Activated CD8-positive, alpha-beta memory T cell treated with anti-CD3 and anti-CD28 coated beads, Interleukin-2, amount 50 U/mL, for 1 hour (primary cell): ENCODE measurements around the gene CBX4.
A peak's percentile ranks its signal among the peaks of the same experiment; 100 is the strongest.

Experiments used
- DNase-seq: peaks from one replicate; pipeline ENCODE4 v3.0.0-alpha.2; 2020; ENCODE audit errors: extremely low read depth

Gene CBX4

DNA sequence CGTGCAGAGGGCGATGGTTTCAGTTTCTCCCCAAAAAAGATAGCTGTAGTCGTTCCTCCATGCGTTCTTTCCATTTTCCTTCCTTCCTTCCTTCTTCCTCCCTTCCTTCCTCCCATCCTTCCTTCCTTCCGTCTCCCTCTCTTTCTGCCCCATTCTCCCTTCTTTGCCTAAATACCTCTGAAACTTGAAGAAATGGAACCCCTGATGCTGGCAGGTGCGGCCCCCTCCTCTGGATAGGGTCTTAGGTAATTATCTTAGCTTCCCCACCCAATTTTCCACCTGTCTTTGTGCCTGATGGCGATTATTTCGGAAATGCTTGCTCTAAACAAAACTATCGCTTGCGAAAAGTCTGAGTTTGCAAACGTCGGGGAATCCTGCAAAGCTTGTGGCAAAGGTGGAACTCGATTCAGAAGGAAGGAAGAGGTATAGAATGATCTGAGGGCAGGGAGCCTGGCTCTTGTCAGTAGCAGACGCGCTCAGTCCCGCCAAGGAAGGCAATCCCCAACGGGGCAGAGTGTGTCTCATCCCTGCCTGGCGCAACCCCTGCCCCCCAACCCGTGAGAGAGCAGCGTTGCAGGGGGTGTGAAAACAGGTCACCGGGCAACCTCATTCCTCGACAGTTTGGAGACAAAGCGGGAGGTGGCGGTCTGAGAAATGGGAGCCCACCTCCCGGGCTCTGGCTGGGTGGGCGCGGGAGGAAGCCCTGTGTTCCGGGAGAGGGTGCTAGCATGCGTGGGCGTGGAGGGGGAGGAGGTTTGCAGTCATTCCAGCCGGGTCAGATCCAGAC lies 39.5 kb downstream of the CBX4 start:
- DNase-seq = no peak

DNA sequence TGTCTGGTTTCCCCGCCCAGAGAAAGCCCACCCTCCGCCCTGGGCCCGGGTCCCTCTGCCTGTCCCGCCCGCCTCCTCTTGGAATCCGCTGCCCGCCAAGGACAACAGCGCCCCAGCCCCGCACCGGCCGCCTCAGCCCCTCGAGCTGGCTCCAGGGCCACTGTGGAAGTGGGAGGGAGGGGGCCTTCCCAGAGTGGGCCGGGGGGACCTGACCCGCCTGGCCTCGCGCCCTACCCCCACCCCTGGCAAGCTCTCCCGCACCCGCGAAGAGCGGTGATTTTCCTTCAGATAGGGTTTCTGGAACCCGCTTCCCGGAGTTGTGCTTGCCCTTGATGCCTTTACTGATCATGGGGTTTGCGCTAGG lies 40.1 kb downstream of the CBX4 start:
- no peak for DNase-seq

DNA sequence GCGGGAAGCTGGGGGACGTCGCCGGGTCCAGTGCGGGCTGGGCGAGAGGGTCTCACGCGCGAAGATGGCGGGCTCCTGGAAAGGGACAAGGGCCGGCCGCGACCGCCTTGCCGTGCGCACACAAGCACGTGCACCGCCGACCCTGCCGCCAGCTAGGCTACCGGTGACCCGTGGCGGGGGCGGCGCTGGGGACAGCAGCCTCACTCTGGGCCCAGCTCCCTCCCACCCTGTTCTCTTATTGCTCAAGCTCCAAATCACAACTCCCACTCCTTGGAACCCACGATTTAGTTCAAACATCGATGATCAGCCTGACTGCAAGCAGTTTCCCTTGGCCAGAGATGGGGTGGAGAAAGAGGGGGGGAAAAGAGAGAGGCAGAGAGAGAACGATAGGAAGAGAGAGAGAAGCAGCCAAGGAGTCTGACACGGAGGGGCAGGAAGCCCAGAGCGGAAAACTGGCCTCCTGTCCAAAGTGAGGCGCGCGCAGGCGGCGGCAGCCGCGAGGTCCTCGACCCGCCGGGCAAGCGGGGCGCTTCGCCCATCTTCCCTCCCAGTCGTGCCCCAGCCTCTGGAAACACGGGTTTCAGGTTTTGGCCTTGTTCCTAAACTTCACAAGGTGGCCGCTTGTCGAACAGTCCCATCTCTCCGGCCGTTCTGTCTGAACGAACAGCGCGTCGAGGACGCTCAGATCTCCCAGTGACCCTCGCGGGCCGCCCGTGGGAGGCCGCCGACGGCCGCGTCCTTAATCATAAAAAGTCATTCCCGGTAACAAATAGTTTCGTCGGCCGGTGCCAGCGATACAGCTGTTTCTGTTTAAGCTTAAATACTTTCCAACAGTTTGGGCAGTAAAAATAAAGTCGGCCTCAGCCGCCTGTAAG lies 40.7 kb downstream of the CBX4 start:
- no peak for DNase-seq

DNA sequence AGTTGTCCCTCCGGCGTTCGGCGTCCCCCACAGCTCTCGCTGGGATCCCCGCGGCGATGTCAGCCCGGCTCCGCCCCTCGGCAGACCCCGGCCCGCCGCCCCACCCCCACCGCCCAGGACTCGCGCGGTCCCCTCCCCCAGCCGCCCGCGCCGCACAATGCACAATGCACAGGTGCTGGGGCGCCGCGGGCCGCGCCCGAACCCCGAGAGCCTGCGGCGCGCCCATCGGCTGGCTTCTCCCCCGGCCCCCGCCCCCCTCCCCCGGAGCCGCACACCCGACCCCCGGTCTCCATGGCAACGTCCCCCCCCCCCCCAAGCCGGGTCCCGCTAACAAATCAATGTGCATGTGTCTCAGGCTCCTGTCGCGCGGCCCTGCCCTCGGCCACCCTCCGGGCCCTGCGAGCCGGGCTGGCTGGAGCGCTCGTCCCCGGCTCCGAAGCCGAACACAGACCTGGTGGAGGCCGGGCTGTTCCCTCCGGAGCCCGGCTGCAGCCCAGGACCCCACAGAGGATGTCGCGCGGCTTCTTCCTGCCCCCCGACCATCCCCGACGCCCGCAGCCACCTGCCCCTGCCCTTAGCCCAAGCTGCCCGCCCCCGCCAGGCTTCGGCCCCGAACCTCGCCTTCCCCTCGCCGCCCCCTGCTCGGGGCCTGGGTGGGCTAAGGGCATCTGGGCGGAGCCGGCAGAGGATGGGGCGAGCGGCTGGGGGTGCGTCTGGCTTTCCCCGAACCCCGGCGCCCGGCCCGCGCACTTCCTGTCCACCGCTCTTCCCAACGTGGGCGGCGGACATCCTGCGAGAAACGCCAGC lies 41.5 kb downstream of the CBX4 start:
- DNase-seq = no peak

DNA sequence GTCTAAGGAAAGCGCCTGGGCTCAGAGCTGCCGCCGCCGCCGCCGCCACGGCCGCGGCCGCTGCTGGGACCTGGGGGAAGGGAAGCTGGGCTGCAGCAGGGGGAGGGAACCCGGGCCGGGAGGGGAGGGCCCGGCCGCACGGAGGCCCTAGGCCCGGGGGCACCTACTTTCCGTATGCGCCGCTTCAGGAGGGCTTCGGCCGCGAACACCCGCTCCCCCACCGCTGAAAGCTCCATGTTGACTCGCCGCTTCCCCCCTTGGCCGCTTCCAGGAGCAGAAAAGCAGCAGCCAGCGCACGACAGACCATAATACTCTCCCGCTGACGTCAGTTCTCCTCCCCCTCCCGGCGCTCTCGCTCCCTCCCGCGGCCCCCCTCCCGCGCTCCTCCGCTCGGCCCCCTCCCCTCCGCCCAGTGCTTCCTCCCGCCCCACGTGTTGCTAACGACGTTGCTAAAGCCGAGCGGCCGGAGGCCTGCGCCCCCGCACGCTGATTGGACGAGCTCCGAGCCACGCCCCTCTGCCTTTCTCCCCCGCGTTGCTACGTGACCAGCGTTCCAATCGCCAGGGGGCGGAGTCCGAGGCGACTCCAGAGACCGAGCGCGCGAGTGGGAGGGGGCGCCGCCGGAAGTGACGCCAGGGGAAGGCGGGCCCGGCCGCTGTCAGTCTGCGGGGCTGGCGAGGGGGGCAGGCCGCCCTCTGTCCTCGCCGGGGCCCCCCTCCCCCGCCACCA lies 42.3 kb downstream of the CBX4 start, which contains the start of gene CBX8:
TSS of gene CBX8 (minus strand) at position 315 of the 729 bp plus-strand sequence. CDS start at position 236, 79 bp downstream.
- peak; percentile 99 for DNase-seq

DNA sequence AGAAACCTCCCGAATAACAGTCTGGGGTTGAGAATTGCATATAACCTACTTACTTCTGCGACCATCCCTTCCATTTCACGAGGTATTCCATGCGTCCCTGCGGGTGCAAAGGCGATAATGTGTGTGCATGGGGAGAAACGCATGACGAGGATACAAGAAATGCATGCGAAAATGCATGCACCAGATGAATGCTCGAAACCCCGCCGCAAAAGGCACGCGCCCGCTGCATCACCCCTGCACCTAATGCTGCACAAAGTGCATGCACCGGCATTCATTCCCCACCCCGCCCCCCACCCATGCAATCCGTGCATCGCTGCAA lies 42.8 kb downstream of the CBX4 start:
- DNase-seq = no peak

DNA sequence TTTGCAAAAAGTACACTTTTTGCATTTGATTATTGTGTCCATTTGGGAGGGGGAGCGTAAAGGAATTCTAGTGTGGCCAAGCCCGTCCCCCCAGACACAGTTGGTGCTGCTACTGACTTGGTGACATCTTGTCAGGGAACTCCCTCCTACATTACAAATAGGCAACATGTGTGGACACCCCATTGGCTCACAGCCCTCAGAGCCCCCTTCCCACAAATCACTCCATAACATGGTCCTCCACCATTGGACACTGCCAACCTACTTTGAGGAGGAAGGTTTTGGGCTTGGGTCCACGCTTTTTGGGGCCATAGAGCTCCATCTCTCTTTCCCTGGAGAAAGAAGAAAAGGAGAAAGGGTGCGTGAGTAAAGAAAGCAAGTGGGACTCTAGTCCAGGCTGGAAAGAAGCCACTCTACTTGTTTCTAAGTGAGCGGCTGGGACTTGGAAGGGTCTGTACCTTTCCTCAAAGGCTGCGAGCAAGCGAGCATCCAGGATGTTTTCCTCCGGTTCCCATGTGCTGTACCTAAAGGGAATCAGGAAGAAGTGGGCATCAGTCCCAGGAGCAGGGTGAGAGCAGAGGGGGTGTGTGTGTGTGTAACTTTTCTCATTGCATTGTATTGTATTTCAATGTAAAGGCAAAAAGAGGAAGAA lies 43.3 kb downstream of the CBX4 start:
- DNase-seq = no peak

DNA sequence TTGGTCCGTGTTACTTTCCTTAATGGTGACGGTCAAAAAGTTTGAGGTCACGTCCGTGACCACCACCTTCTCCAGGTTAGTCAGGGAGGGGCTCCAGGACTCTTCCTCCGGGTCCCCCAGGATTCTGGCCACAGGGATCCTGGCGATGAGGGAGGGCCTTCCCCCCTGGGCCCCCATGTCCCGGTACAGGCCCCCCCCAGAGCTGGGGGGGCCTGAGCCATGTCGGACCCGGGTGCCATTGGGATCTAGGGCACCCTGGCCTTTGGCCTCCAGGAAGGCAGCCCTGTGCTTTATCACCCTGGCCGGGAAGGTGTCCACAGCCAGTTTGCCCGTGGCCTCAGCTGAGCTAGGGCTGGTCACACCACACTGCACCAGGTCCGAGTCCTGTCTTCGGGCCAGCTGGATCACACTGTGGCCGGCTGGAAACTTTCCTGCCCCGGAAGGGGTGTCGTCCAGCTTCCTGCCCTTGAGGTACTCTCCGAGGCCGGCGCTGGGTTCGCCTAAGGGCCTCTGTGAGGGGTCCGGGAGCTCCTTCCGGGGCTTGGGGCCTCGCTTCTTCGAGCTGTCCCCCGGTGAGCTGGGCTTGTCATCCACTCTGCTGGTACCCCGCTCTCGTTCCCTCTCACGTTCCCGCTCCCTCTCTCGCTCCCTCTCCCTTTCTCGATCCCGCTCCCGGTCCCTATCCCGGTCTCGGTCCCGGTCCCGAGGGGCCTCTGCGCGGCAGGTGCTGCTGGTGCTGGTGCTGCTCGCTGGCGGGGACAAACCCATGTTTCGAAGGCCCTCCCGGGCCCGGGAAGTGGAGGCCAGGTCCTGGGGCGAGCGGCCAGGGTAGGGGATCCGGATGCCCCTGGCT lies 44.4 kb downstream of the CBX4 start:
- DNase-seq = no peak

DNA sequence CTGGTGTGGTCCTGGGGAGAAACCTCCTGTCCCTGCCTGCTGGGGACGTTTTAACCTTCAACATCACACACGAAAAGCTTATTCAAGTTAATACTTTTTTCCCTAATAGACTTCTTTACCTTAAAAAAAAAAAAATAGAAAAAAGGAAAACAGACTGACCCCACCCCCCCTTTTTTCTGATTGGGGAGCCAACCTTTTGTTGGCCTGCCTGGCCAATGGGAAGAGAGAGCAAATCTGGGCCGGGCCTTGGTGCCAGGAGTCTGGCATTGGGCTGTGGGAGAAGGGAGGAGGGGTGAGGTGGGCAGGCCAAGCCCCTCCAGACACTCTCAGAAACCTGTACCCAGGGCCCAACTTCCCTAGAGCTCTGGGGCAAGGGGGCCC lies 45.3 kb downstream of the CBX4 start:
- DNase-seq = no peak

DNA sequence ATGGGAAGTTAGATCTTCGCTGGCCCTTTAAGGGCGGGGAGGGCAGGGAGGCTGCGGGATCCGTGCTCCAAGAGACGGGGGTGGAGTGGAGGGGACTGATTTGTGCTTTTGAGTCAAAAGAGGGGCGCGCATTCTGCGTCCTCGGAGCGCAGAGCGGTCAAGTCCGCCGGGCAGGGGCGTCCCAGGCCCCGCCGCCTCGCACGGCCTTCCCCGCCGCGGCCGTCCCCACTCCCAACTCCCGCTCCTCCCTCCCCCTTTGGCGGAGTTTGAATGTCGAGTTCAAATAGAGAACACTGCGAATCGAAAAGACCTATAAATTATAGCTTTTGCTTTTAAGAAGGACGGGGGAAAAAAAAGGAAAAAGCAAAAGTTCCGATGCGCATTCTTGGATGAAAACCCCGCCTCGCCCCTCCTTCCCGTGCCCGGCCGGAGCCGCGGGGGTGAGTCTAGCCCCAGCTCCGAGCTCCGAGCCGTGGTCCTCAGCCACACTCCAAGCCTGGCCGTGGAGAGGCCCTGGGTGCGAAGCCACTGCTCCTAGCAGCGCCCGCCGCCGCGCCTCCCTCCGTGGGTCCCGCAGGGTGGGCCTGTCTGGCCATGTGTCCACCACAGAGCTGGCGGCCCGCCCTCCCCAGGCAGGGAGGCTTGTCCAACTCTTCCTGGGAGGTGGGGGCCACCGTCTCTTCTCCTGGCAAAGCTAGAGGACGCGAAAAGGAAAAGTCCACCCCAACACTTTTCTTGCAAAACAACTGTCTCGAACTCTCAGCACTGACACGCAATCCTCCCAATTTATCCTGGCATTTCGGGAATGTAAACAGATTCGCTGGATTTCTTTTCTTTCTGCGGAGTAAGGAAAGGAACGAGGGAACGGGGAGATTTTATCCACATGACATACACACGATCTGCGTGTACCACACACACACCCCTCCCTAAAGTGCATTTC lies 46.0 kb downstream of the CBX4 start:
- no peak for DNase-seq

DNA sequence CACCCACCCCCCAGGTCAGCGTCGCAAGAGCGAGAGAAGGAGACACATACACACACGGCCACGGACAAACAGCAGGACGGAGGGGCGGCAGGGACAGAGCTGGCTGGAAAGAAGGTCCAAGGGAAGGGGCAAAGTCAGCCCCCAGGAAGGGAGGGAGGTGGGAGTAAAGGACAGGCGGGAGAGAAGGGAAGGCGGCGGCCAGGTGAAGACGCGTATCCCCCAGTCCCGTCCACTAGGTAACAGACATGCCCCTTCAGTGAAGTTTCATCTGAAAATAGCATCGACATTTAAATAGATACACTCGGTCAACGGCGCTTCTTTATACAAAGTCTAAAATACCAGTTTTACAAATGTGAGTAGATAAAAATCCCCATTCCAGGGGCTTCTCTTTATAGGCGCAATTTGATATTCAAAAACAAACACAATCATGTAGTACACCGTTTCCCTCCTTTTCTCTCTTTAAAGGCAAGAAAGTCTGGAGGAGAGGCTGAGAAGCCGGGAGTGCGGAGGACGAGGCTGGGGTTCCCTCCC lies 46.8 kb downstream of the CBX4 start:
- DNase-seq = no peak

DNA sequence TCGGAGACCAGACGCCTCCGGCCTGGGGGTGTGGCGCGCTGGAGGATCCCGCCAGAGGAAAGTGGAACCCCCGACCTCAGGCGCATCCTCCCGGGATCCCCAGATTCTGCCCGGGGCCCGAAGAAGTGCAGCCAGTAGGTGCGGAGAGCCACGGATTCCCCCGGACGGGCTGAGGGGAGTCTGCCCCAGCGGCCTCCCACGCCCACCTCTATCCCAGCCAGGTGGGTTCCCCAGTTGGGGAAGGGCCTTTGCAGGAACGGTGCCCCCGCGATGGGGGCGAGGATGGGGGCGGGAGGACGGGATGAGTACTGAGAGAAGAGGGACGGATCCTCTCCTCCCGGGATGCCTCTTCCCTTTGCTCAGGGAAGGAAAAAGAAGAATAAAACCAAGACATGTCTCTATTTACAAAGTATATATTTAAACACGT lies 47.5 kb downstream of the CBX4 start:
- DNase-seq = no peak

DNA sequence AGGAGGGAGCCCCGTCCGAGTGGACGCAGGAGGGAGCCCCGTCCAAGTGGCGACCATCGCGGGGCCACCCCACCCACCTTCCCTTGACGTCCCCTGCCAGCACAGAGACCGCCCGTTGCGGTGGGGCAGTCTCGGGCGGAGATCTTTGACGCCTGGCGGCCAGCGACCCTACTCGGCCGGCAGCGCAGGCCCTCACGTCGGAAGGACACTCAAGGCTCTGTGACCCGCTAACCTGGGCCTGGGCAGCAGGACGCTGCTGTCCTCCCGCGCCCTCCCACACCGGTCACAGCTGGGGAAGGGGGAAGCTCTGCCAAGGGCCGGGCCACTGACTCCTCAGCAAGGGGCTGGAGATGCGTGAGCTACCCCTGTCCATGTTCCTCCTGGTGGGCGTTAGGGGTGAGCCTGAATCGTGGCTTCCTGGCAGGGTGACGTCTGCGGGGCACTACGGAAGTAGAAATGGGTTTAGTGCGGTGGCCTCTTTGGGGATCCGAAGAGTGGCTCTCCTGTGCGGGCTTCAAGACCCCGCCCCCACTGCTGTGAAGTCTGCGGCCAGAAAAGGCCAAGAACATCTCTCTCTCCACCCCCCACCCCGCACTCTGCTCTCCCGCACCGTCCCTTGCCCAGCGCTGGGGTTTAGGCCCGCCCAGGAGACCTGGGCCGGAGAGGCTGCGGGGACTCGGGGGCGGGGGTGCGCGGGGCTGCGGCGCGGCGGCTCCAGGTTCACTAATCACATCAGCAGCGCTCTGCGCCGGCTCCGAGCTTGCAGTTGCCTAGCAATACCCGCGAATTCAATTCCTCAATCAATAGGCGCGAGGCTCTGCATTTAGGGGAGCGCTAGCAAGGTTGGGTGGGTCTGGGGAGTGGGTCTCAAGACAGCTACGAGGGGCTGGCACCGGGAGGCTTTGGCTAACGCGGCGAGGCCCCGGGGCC lies 48.2 kb downstream of the CBX4 start:
- DNase-seq = no peak

DNA sequence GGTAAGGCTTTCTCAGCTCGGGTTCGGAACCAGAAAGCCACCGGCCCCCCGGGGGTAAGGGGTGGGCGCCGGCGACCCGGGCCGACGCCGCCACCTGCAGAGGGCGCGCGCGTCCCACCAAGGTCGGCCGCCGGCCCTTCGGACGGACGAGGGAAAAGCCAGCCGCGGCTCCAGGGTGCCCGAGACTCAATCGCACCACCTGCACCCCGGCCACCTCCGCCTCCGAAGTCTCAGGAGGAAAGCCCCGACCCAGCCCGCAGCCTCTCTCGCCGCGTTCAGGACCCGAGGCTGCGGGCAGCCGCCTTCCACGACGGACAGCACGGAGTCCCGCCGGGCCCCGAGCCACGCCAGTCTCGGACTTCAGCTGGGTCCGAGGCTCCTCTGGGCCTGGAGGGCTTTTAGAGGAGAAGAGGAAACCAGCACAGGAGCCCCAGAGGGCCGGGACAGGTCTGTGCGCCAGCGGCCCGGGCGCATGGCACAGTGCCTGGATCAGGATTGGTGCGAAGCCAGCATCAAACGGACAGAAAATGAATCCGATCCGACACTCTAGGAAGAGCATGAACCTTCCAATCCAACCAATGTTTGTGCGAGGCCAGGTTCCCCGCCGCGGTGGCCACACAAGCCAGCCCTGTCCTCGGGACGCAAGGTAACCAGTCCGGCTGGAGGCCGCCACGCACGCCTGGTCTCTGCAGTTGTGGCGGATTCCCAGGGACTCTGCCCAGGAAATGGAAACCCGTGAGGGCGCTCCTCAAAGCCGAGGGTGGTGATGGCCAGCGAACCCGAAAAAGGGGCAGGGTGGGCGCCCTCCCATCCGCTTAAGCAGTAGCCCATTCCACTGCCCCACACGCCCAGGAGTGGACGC lies 49.1 kb downstream of the CBX4 start:
- DNase-seq = no peak

DNA sequence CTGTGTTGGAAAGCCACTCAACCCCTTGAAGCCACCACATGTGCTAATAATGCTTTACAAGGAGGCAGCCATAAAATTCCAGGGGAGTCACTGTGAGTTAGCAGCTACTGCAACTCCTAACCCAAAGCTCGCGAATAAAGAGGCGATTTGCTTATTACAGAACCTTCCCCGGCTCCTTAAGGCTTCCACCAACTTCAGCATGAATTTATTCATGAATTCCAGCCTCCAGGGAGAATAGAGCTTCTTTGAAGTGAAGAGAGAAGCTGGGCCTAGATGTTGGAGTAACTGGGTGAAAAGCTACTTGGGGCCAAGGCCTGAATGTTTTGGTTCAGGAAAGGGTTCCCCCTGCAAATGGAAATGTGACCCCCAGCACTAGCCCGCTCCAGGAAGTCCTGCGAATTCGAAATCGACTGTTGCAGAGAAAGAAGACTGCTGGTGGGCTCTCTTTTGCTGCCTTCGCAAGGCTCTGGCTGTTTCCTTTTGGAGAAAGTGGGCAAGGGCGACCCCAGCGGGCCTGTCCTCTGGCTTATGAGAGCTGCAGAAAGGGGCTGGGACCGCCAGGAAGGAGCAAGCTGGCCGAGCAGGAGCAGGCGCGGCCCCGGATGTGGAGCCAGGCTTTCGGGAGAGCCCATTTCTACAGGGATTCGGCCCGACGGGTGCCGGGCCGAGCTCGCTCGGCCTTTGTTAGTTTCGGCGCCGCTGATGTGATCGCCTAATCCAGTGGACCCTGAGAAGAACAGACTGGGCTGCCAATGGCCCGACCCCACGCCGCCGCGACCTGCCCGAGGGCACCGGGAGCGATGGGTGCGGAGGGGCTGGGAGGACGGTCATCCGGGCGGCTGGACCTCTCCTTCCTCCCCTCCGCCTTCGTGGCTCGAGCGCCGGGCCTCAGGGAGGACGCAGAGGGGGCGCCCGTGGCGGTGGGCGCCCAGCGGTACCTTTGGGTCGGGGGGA lies 50.0 kb downstream of the CBX4 start:
- no peak for DNase-seq

DNA sequence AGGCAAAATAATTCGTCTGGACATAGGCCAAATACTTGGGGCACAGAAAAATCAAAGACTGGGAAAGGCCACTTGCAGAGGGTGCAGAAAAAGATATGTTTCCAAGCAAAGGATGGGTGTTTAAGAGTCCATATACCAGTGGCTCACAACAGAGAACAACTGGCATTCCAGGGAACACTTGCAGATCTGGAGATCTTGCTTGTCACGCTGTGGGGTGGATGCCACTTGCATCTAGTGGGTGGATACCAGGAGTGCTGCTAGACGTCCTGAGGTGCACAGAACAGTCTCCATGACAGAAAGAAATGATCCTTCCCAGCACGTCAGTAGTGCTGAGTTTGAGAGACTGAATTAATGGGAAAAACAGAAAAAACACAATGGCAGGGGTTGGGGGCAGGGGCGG lies 50.8 kb downstream of the CBX4 start:
- no peak for DNase-seq
